SKM-1 (cell line): ENCODE measurements around the gene CCDC92.
"Not testable (repeated sequence)": the region's sequence is repeated elsewhere in the genome, so short reads cannot be mapped to it uniquely, and the experiment has no call there.

ENCODE experiments used
- DNase-seq: peaks from one replicate; lab custom pipeline; 2025; ENCODE audit not compliant: unreplicated experiment; lab: John Stamatoyannopoulos, UW

Gene CCDC92

GRCh38 chr12:123911672-123912409 lies 60.8 kb downstream of the CCDC92 start:
- DNase-seq: not testable (repeated sequence)

GRCh38 chr12:123910761-123911193 lies 61.9 kb downstream of the CCDC92 start:
- no peak for DNase-seq

GRCh38 chr12:123910057-123910456 lies 62.6 kb downstream of the CCDC92 start:
- no peak for DNase-seq

GRCh38 chr12:123908884-123909725 lies 63.5 kb downstream of the CCDC92 start:
- no peak for DNase-seq

- no peak for DNase-seq
Observed at GRCh38 chr12:123907726-123908476, 64.7 kb downstream of the CCDC92 start.

- DNase-seq: no peak
Observed at GRCh38 chr12:123906711-123907420, 65.8 kb downstream of the CCDC92 start.

GRCh38 chr12:123905319-123905925 lies 67.2 kb downstream of the CCDC92 start:
- DNase-seq: peak; percentile 4

- DNase-seq: no peak
Observed at GRCh38 chr12:123903301-123904065, 69.1 kb downstream of the CCDC92 start.

GRCh38 chr12:123902821-123903220 lies 69.8 kb downstream of the CCDC92 start:
- DNase-seq: no peak

- DNase-seq: no peak
Observed at GRCh38 chr12:123900871-123901376, 71.7 kb downstream of the CCDC92 start.

GRCh38 chr12:123899368-123899767 lies 73.3 kb downstream of the CCDC92 start:
- DNase-seq: no peak

GRCh38 chr12:123898673-123899072 lies 74.0 kb downstream of the CCDC92 start:
- no peak for DNase-seq

GRCh38 chr12:123897221-123897620 lies 75.4 kb downstream of the CCDC92 start:
- no peak for DNase-seq

- DNase-seq: no peak
Observed at GRCh38 chr12:123896767-123897166, 75.9 kb downstream of the CCDC92 start.

- DNase-seq: no peak
Observed at GRCh38 chr12:123895451-123895850, 77.2 kb downstream of the CCDC92 start.

GRCh38 chr12:123894823-123895345 lies 77.7 kb downstream of the CCDC92 start:
- DNase-seq: no peak

GRCh38 chr12:123893276-123893675 lies 79.4 kb downstream of the CCDC92 start:
- DNase-seq: no peak

GRCh38 chr12:123892853-123893252 lies 79.8 kb downstream of the CCDC92 start:
- no peak for DNase-seq

GRCh38 chr12:123892180-123892559 lies 80.5 kb downstream of the CCDC92 start:
- no peak for DNase-seq
